GM21515 (cell line): ENCODE data around the gene SEMA3B.

Source experiments
- ATAC-seq: cut with Tn5 transposase; IDR thresholded peaks from one replicate; pipeline ENCODE4 v1.9.1; 2021; ENCODE audit not compliant: unreplicated experiment

Gene SEMA3B

GRCh38 chr3:50327129-50327528, 58.2 kb downstream of the SEMA3B start:
- no peak for ATAC-seq
